ENCODE measurements around the gene PRKCI.
"Not testable (repeated sequence)": the region's sequence is repeated elsewhere in the genome, so short reads cannot be mapped to it uniquely, and the experiment has no call there.

Gene PRKCI

GRCh38 chr3:170225166-170225565, 2.9 kb downstream of the PRKCI start:
- no peak for DNase-seq

- no peak for DNase-seq
These were observed 4.3 kb downstream of the PRKCI start for GRCh38 chr3:170226426-170226960.

GRCh38 chr3:170228093-170228766, 6.0 kb downstream of the PRKCI start:
- no peak for DNase-seq

GRCh38 chr3:170232266-170232665, 10.0 kb downstream of the PRKCI start:
- DNase-seq: no peak

GRCh38 chr3:170233530-170233929, 11.3 kb downstream of the PRKCI start:
- no peak for DNase-seq

- no peak for DNase-seq
These were observed 17.9 kb downstream of the PRKCI start for GRCh38 chr3:170240142-170240541.

GRCh38 chr3:170240671-170241070, 18.4 kb downstream of the PRKCI start:
- no peak for DNase-seq

GRCh38 chr3:170244576-170244975, 22.4 kb downstream of the PRKCI start:
- no peak for DNase-seq

GRCh38 chr3:170247875-170248274, 25.7 kb downstream of the PRKCI start:
- no peak for DNase-seq

- no peak for DNase-seq
These were observed 34.4 kb downstream of the PRKCI start for GRCh38 chr3:170256597-170256996.

- no peak for DNase-seq
These were observed 34.9 kb downstream of the PRKCI start for GRCh38 chr3:170257145-170257544.

GRCh38 chr3:170258105-170258487, 35.9 kb downstream of the PRKCI start:
- DNase-seq: no peak

GRCh38 chr3:170259907-170260306, 37.7 kb downstream of the PRKCI start:
- DNase-seq: no peak

GRCh38 chr3:170267793-170268192, 45.6 kb downstream of the PRKCI start:
- no peak for DNase-seq

- DNase-seq: not testable (repeated sequence)
These were observed 47.5 kb downstream of the PRKCI start for GRCh38 chr3:170269673-170270254.

GRCh38 chr3:170270282-170270881, 48.2 kb downstream of the PRKCI start:
- DNase-seq: no peak

GRCh38 chr3:170274641-170275040, 52.4 kb downstream of the PRKCI start:
- no peak for DNase-seq

- DNase-seq: no peak
These were observed 53.6 kb downstream of the PRKCI start for GRCh38 chr3:170275832-170276231.

GRCh38 chr3:170277311-170277710, 55.1 kb downstream of the PRKCI start:
- not testable (repeated sequence) for DNase-seq

GRCh38 chr3:170277833-170278580, 55.8 kb downstream of the PRKCI start:
- DNase-seq: no peak

GRCh38 chr3:170278627-170279026, 56.4 kb downstream of the PRKCI start:
- DNase-seq: no peak

- DNase-seq: no peak
These were observed 68.0 kb downstream of the PRKCI start for GRCh38 chr3:170290194-170290593.

- DNase-seq: no peak
These were observed 73.4 kb downstream of the PRKCI start for GRCh38 chr3:170295586-170295985.

- DNase-seq: no peak
These were observed 74.5 kb downstream of the PRKCI start for GRCh38 chr3:170296703-170297102.

Data from NCI-H510A (cell line).